ENCODE measurements around the gene ATG16L1.
"Not testable (repeated sequence)": the region's sequence is repeated elsewhere in the genome, so short reads cannot be mapped to it uniquely, and the experiment has no call there.

Gene ATG16L1

GRCh38 chr2:233336091-233336490, 84.6 kb downstream of the ATG16L1 start:
- not testable (repeated sequence) for DNase-seq (ENCODE audit: low spot score)

GRCh38 chr2:233336541-233336940, 85.1 kb downstream of the ATG16L1 start:
- DNase-seq (ENCODE audit: low spot score) = no peak

GRCh38 chr2:233338046-233338445, 86.6 kb downstream of the ATG16L1 start:
- DNase-seq (ENCODE audit: low spot score) = no peak

- no peak for DNase-seq (ENCODE audit: low spot score)
These were observed 87.4 kb downstream of the ATG16L1 start for GRCh38 chr2:233338812-233339368.

- DNase-seq (ENCODE audit: low spot score) = no peak
These were observed 88.0 kb downstream of the ATG16L1 start for GRCh38 chr2:233339427-233339826.

GRCh38 chr2:233341296-233341695, 89.8 kb downstream of the ATG16L1 start:
- DNase-seq (ENCODE audit: low spot score) = no peak

- DNase-seq (ENCODE audit: low spot score) = no peak
These were observed 90.8 kb downstream of the ATG16L1 start for GRCh38 chr2:233342301-233342700.

GRCh38 chr2:233343171-233343705, 91.8 kb downstream of the ATG16L1 start:
- DNase-seq (ENCODE audit: low spot score) = no peak
